Activated CD4-positive, alpha-beta T cell treated with anti-CD3 and anti-CD28 coated beads, Interleukin-2, amount 10 ng/mL, durations not matched to agents 7 days and 5 days (primary cell): Measurements from ENCODE around the gene ZXDC. TPM values are rescaled to one million over a fixed set of nuclear protein-coding genes. Genes with fewer than 3 reads are reported as not detected.

Source experiments
- total RNA-seq, 2 experiments: library from RNA; stranded (reverse); gene quantifications; one replicate each; pipeline ENCODE4 v1.2.3, GENCODE V29; 2021

ZXDC gene
- total RNA-seq, 2 experiments from 2014 or later: 27.8 to 28.2 TPM

Other genes with a start within 250 kb of the ZXDC start
- gene KLF15, start 118.5 kb downstream of the ZXDC start, total RNA-seq: not detected
- gene CFAP100, start 81.0 kb downstream of the ZXDC start, total RNA-seq: not detected
- not detected for gene UROC1, start 41.9 kb upstream of the ZXDC start, total RNA-seq
- gene CHST13, start 48.3 kb upstream of the ZXDC start, total RNA-seq: not detected
- not detected for gene C3orf22, start 83.0 kb upstream of the ZXDC start, total RNA-seq
- 1 to 10 TPM in 1 of 2 experiments, under 1 TPM in 1; 0.94 to 1.3 TPM for gene TXNRD3, start 179.2 kb upstream of the ZXDC start, total RNA-seq
- gene CHCHD6, start 228.3 kb upstream of the ZXDC start, total RNA-seq: 1 to 10 TPM; 5.4 to 7.4 TPM